Mucosa of stomach (tissue), 1 donor: Measurements from ENCODE around the gene NPLOC4.

ENCODE experiments used
- H3K27me3 ChIP-seq: one replicate; pipeline ENCODE4 v1.7.0; 2013; ENCODE audit warnings: mild to moderate bottlenecking, low read length; ENCODE audit not compliant: control insufficient read depth, insufficient read depth
- H3K36me3 ChIP-seq: one replicate; pipeline ENCODE4 v1.7.0; 2013; ENCODE audit warnings: low read length; ENCODE audit not compliant: control insufficient read depth, insufficient read depth
- H3K4me1 ChIP-seq: one replicate; pipeline ENCODE4 v1.7.0; 2013; ENCODE audit warnings: mild to moderate bottlenecking, low read length; ENCODE audit not compliant: control insufficient read depth, insufficient read depth
- H3K4me3 ChIP-seq: one replicate; pipeline ENCODE4 v1.7.0; 2013; ENCODE audit warnings: low read length
- H3K9ac ChIP-seq: one replicate; pipeline ENCODE4 v1.7.0; 2013; ENCODE audit warnings: mild to moderate bottlenecking, low read length, moderate library complexity
- H3K9me3 ChIP-seq: one replicate; pipeline ENCODE4 v1.7.0; 2013; ENCODE audit warnings: mild to moderate bottlenecking, low read length, moderate library complexity; ENCODE audit not compliant: control insufficient read depth
- donor health status: Pancreatic carcinoma.

The NPLOC4 gene

DNA sequence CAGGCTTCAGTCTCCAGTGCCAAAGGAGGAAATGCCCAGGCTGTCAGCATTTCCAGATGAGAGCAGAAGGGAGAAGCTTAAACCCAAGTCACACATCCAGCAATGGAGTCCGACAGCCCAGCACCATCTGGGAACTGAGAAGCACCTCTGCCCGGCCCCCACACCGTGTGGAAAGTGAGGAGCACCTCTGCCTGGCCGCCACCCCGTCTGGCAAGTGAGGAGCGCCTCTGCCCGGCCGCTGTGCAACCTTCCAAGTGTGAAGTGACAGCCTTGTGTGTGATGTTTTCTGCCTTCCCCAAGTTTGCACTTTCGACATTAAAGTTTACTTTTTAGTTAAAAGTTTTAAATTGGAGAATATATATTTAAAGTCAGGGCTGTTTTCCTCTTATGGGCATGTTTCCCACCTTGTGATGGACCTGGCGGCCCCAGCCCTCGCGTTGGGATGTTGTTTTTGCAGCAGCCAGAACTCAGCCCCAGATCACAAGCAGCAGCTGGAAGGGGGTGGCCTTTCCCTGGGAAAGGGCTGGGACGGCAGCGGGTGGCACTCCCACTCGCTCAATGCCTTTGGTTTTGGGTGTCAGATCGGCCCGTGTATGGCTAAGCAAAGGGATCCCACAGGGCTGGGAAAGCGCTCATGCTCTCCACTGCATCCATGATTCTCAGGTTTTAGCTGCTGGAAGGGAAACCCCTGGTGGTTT, 36.8 kb upstream of the NPLOC4 start:
- peaks cover 7% of the 10 kb centered on the region for H3K36me3 ChIP-seq
- H3K4me3 ChIP-seq, result no peak overlapping the region

GRCh38 chr17:81672954-81673353, 36.0 kb upstream of the NPLOC4 start:
- H3K9me3 ChIP-seq, result no peaks in the 10 kb centered on the region
- peaks cover 7% of the 10 kb centered on the region for H3K36me3 ChIP-seq

More for the DNA sequence above, 36.8 kb upstream of the NPLOC4 start:
- Histone ChIP-seq H3K9ac (no peak overlapping the region), H3K9me3 (no peaks in the 10 kb centered on the region), H3K27me3 (no peaks in the 10 kb centered on the region), H3K4me1 (no peaks in the 10 kb centered on the region)

GRCh38 chr17:81672504-81672903, 35.6 kb upstream of the NPLOC4 start:
- H3K9me3 ChIP-seq, result no peaks in the 10 kb centered on the region
- H3K36me3 ChIP-seq, result peaks cover 7% of the 10 kb centered on the region
- H3K27me3 ChIP-seq, result no peaks in the 10 kb centered on the region
- H3K4me3 ChIP-seq, result no peak overlapping the region
- H3K9ac ChIP-seq, result no peak overlapping the region
- H3K4me1 ChIP-seq, result peaks cover 5% of the 10 kb centered on the region

More at GRCh38 chr17:81672954-81673353, 36.0 kb upstream of the NPLOC4 start:
- Histone ChIP-seq H3K27me3 (no peaks in the 10 kb centered on the region), H3K4me1 (peaks cover 1% of the 10 kb centered on the region), H3K9ac (no peak overlapping the region), H3K4me3 (no peak overlapping the region)

- Histone ChIP-seq H3K27me3 (no peaks in the 10 kb centered on the region), H3K9ac (no peak overlapping the region), H3K9me3 (no peaks in the 10 kb centered on the region), H3K4me3 (no peak overlapping the region), H3K36me3 (peaks cover 7% of the 10 kb centered on the region), H3K4me1 (peaks cover 19% of the 10 kb centered on the region)
These were observed 30.8 kb upstream of the NPLOC4 start for GRCh38 chr17:81667754-81668153.

- peaks cover under 1% of the 10 kb centered on the region for H3K36me3 ChIP-seq
- no peaks in the 10 kb centered on the region for H3K27me3 ChIP-seq
- peak within 1 kb of the TSS; percentile 96 for H3K9ac ChIP-seq
- H3K4me3 ChIP-seq, result peak within 1 kb of the TSS; percentile 100
- no peaks in the 10 kb centered on the region for H3K9me3 ChIP-seq
- peaks cover 19% of the 10 kb centered on the region for H3K4me1 ChIP-seq
These were observed 29.7 kb upstream of the NPLOC4 start, which contains the start of the genes CCDC137 and OXLD1 for GRCh38 chr17:81666342-81667191. Gene CCDC137, plus strand, starts transcription at chr17:81666737. Its CDS starts 30 bp downstream, at chr17:81666767. Gene OXLD1, minus strand, starts transcription at chr17:81666605. Its CDS starts 28 bp downstream, at chr17:81666577.

DNA sequence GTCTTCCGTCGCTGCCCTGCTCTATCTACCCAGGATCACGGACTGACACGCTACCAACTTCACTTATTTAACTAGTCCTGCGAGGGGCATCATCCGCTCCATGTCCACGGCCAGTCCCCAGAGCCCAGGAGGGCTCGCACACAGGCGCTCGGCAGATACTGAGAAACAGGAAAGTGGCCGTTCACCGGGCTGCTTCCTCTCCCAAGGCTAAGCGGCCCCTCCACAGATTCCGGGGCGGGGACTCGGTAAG, 29.1 kb upstream of the NPLOC4 start:
- Histone ChIP-seq H3K27me3 (no peaks in the 10 kb centered on the region), H3K9ac (peak overlapping the region; percentile 96), H3K4me1 (peaks cover 19% of the 10 kb centered on the region), H3K36me3 (no peaks in the 10 kb centered on the region), H3K9me3 (no peaks in the 10 kb centered on the region), H3K4me3 (peak overlapping the region; percentile 100)

DNA sequence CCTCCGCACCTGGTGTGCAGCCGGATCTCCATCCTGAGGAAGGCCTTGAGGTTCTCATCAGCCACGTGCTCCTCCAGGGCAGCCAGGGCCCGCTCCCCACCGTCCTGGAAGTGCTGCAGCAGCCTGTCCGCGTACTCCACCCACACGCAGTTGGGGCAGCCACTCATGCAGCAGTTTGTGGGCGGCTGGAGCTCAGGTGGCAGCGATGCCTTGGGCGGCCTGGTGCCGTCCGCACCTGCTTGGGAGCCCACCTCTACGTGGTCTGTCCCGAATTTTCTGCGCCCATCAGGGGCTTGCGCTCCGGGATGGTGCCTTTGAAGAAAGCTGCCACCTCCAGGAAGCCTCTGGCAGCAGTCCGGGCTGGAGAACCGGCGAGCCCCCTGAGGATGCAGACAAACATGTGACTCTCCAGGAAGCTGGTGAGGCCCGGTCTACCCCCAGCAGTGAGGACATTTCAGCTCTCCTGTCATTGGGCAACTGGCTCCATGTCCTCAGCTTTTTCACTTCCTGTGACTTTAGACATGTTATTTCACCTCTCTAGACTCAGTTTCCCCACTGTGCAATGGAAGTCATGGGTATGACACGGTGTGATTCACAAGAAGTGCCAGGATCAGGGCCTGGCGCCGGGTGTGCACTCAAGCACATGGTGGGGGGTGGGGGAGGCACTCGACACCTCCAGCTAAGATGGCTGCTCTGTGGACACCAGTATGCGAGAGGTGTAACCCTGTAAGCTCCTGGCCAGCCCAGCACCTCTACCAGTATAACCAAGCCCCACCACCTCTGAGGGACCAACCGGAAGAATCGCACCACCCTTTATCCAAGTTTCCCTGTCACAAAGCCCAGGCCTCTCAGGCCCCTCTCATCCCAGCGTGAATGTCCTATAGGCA, 28.5 kb upstream of the NPLOC4 start:
- no peaks in the 10 kb centered on the region for H3K27me3 ChIP-seq
- H3K9me3 ChIP-seq, result no peaks in the 10 kb centered on the region
- H3K4me3 ChIP-seq, result peak overlapping the region; percentile 100
- peak overlapping the region; percentile 96 for H3K9ac ChIP-seq
- H3K4me1 ChIP-seq, result peaks cover 20% of the 10 kb centered on the region
- H3K36me3 ChIP-seq, result no peaks in the 10 kb centered on the region

DNA sequence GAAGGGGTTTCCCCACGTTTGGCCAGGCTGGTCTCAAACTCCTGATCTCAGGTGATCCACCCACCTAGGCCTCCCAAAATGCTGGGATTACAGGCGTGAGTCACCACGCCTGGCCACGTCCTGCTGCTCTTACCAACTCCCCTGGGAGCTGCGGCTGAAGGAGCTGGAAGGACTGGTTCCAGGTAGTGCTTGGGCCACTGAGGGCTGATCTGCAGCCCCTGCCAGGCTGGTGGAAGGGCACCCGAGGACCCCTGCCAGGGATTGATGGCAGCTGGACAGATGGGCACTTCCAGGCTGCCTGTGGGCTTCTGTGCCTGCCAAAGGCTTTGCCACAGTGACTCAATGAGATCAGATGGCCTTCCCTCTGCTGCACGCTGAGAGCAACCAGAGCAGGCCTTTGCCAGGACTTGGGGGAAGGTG, 27.1 kb upstream of the NPLOC4 start:
- Histone ChIP-seq H3K4me3 (no peak overlapping the region), H3K27me3 (no peaks in the 10 kb centered on the region), H3K9me3 (no peaks in the 10 kb centered on the region), H3K4me1 (peaks cover 30% of the 10 kb centered on the region), H3K36me3 (no peaks in the 10 kb centered on the region), H3K9ac (no peak overlapping the region)

- H3K9me3 ChIP-seq, result no peaks in the 10 kb centered on the region
These were observed 25.1 kb upstream of the NPLOC4 start for GRCh38 chr17:81662002-81662401.

GRCh38 chr17:81660441-81660840, 23.5 kb upstream of the NPLOC4 start:
- Histone ChIP-seq H3K27me3 (no peaks in the 10 kb centered on the region), H3K4me1 (peaks cover 22% of the 10 kb centered on the region), H3K36me3 (no peaks in the 10 kb centered on the region), H3K4me3 (no peak overlapping the region), H3K9ac (no peak overlapping the region), H3K9me3 (no peaks in the 10 kb centered on the region)

More at GRCh38 chr17:81662002-81662401, 25.1 kb upstream of the NPLOC4 start:
- Histone ChIP-seq H3K4me1 (peaks cover 28% of the 10 kb centered on the region), H3K27me3 (no peaks in the 10 kb centered on the region), H3K36me3 (no peaks in the 10 kb centered on the region), H3K9ac (no peak overlapping the region), H3K4me3 (no peak overlapping the region)

- H3K4me3 ChIP-seq, result no peak overlapping the region
- H3K27me3 ChIP-seq, result no peaks in the 10 kb centered on the region
- no peak overlapping the region for H3K9ac ChIP-seq
- peaks cover 15% of the 10 kb centered on the region for H3K4me1 ChIP-seq
- H3K36me3 ChIP-seq, result no peaks in the 10 kb centered on the region
- H3K9me3 ChIP-seq, result no peaks in the 10 kb centered on the region
These were observed 22.1 kb upstream of the NPLOC4 start for GRCh38 chr17:81659038-81659437.
